OCI-LY3 (cell line): Measurements from ENCODE around the gene DROSHA.

ENCODE experiments used
- H2AFZ ChIP-seq: fragments of 200-600, 300-600 bp; shearing (Covaris generic); 2 replicates; pipeline ENCODE4 v1.6.0; 2014; ENCODE audit warnings: antibody characterized with exemption, low read depth, low read length
- H3K27ac ChIP-seq: fragments of 200-600, 300-600 bp; sonication (generic); 2 replicates; pipeline ENCODE4 v1.5.1; 2014; ENCODE audit warnings: mild to moderate bottlenecking, low read length, moderate library complexity, mixed read lengths
- H3K27me3 ChIP-seq: fragments of 200-600, 300-600 bp; sonication (generic); 2 replicates; pipeline ENCODE4 v1.6.1; 2014; ENCODE audit warnings: low read depth, low read length, mixed read lengths
- H3K36me3 ChIP-seq: fragments of 200-600, 300-600 bp; sonication (generic); replicated peaks from 2 replicates; pipeline ENCODE3; 2014; ENCODE audit warnings: low read depth, low read length, mixed read lengths
- H3K4me1 ChIP-seq: fragments of 300-600, 200-600 bp; sonication (generic); 2 replicates; pipeline ENCODE4 v1.6.1; 2014; ENCODE audit warnings: low read length, mixed read lengths
- H3K4me2 ChIP-seq: fragments of 200-600, 300-600 bp; sonication (generic); 2 replicates; pipeline ENCODE4 v1.6.1; 2014; ENCODE audit warnings: low read length, mixed read lengths
- H3K4me3 ChIP-seq: fragments of 300-600, 200-600 bp; sonication (generic); 2 replicates; pipeline ENCODE4 v1.5.1; 2014; ENCODE audit warnings: antibody characterized with exemption, mild to moderate bottlenecking, low read length, moderate library complexity
- H3K79me2 ChIP-seq: fragments of 300-600, 200-600 bp; shearing (Covaris generic); 2 replicates; pipeline ENCODE4 v1.6.1; 2014; ENCODE audit warnings: mild to moderate bottlenecking, low read length, mixed read lengths
- H3K9ac ChIP-seq: fragments of 300-600, 200-600 bp; shearing (Covaris generic); 2 replicates; pipeline ENCODE4 v1.6.0; 2014; ENCODE audit warnings: mild to moderate bottlenecking, low read length, moderate library complexity
- H3K9me3 ChIP-seq: fragments of 200-600, 300-600 bp; shearing (Covaris generic); 2 replicates; pipeline ENCODE4 v1.6.1; 2014; ENCODE audit warnings: low read length, mixed read lengths; ENCODE audit not compliant: insufficient read depth
- H4K20me1 ChIP-seq: fragments of 200-600, 300-600 bp; sonication (generic); 2 replicates; pipeline ENCODE4 v1.6.1; 2016; ENCODE audit warnings: low read length, mixed read lengths; ENCODE audit not compliant: insufficient read depth
- CTCF ChIP-seq: fragments of 200-600, 300-600 bp; sonication (generic); IDR thresholded peaks from 2 replicates; pipeline ENCODE4 v1.5.1; 2014; ENCODE audit warnings: antibody characterized with exemption, low read length, low read depth
- EZH2phosphoT487 ChIP-seq: fragments of 200-600 bp; shearing (Covaris generic); IDR thresholded peaks from 2 replicates; pipeline ENCODE4 v1.6.1; 2018; ENCODE audit warnings: antibody characterized with exemption, mixed run types, low read depth

The DROSHA gene

GRCh38 chr5:31530541-31531265, 1.2 kb downstream of the DROSHA start:
- H3K4me1 ChIP-seq = peaks cover 18% of the 10 kb centered on the region
- no peak for TF ChIP-seq EZH2phosphoT487
- TF ChIP-seq CTCF = no peak
- no peaks in the 10 kb centered on the region; the same call in 1 of the 2 replicates for H4K20me1 ChIP-seq
- H2AFZ ChIP-seq = no peak overlapping the region
- peak overlapping the region; percentile 99 for H3K4me2 ChIP-seq
- H3K79me2 ChIP-seq = peaks cover 40% of the 10 kb centered on the region
- peak overlapping the region; percentile 83 for H3K4me3 ChIP-seq
- no peaks in the 10 kb centered on the region for H3K36me3 ChIP-seq
- no peaks in the 10 kb centered on the region for H3K9me3 ChIP-seq
- H3K27ac ChIP-seq = peak overlapping the region; percentile 51; the same call in 1 of the 2 replicates
- H3K27me3 ChIP-seq = no peaks in the 10 kb centered on the region
- H3K9ac ChIP-seq = peak overlapping the region; percentile 93

- no peaks in the 10 kb centered on the region for H4K20me1 ChIP-seq
- no peak for TF ChIP-seq EZH2phosphoT487
- no peak for TF ChIP-seq CTCF
- no peaks in the 10 kb centered on the region for H3K4me1 ChIP-seq
- no peaks in the 10 kb centered on the region for H3K79me2 ChIP-seq
- H3K9ac ChIP-seq = no peak overlapping the region
- no peaks in the 10 kb centered on the region for H3K27me3 ChIP-seq
- no peak overlapping the region for H2AFZ ChIP-seq
- H3K4me2 ChIP-seq = no peak overlapping the region
- no peak overlapping the region for H3K4me3 ChIP-seq
- H3K9me3 ChIP-seq = no peaks in the 10 kb centered on the region
- peaks cover 16% of the 10 kb centered on the region for H3K36me3 ChIP-seq
- H3K27ac ChIP-seq = no peak overlapping the region
Measured at GRCh38 chr5:31523041-31523440, 8.9 kb downstream of the DROSHA start.

- no peaks in the 10 kb centered on the region for H3K4me1 ChIP-seq
- no peak overlapping the region for H3K4me3 ChIP-seq
- H2AFZ ChIP-seq = no peak overlapping the region
- no peaks in the 10 kb centered on the region for H3K9me3 ChIP-seq
- no peaks in the 10 kb centered on the region for H3K27me3 ChIP-seq
- H3K36me3 ChIP-seq = peaks cover 8% of the 10 kb centered on the region
- no peaks in the 10 kb centered on the region for H3K79me2 ChIP-seq
- TF ChIP-seq EZH2phosphoT487 = no peak
- no peak for TF ChIP-seq CTCF
- H3K4me2 ChIP-seq = no peak overlapping the region
- no peak overlapping the region for H3K27ac ChIP-seq
- no peaks in the 10 kb centered on the region for H4K20me1 ChIP-seq
- H3K9ac ChIP-seq = no peak overlapping the region
Measured at GRCh38 chr5:31516802-31517201, 15.1 kb downstream of the DROSHA start.

GRCh38 chr5:31511305-31511704, 20.6 kb downstream of the DROSHA start:
- H3K9me3 ChIP-seq = no peaks in the 10 kb centered on the region
- H3K79me2 ChIP-seq = no peaks in the 10 kb centered on the region
- H4K20me1 ChIP-seq = no peaks in the 10 kb centered on the region
- TF ChIP-seq EZH2phosphoT487 (no peak), CTCF (no peak)
- H3K4me2 ChIP-seq = no peak overlapping the region
- no peak overlapping the region for H3K4me3 ChIP-seq
- peaks cover 7% of the 10 kb centered on the region; the same call in 1 of the 2 replicates for H3K4me1 ChIP-seq
- peaks cover 13% of the 10 kb centered on the region for H3K36me3 ChIP-seq
- no peak overlapping the region for H3K27ac ChIP-seq
- H3K9ac ChIP-seq = no peak overlapping the region
- no peaks in the 10 kb centered on the region for H3K27me3 ChIP-seq
- H2AFZ ChIP-seq = no peak overlapping the region
